ENCODE results near the gene HS3ST4.
"Not testable (repeated sequence)": the region's sequence is repeated elsewhere in the genome, so short reads cannot be mapped to it uniquely, and the experiment has no call there.

HS3ST4 gene

GRCh38 chr16:25734430-25735385 lies 42.9 kb downstream of the HS3ST4 start:
- DNase-seq, result no peak

GRCh38 chr16:25735645-25736044 lies 43.9 kb downstream of the HS3ST4 start:
- DNase-seq, result no peak

- DNase-seq, result no peak
Measured at GRCh38 chr16:25747160-25747758, 55.5 kb downstream of the HS3ST4 start.

GRCh38 chr16:25748092-25748654 lies 56.4 kb downstream of the HS3ST4 start:
- DNase-seq, result no peak

GRCh38 chr16:25750488-25751216 lies 58.9 kb downstream of the HS3ST4 start:
- DNase-seq, result no peak

GRCh38 chr16:25751230-25751835 lies 59.6 kb downstream of the HS3ST4 start:
- DNase-seq, result no peak

GRCh38 chr16:25764466-25764865 lies 72.7 kb downstream of the HS3ST4 start:
- no peak for DNase-seq

- DNase-seq, result no peak
Measured at GRCh38 chr16:25771216-25771615, 79.5 kb downstream of the HS3ST4 start.

GRCh38 chr16:25771812-25772568 lies 80.2 kb downstream of the HS3ST4 start:
- no peak for DNase-seq

- DNase-seq, result not testable (repeated sequence)
Measured at GRCh38 chr16:25776214-25776613, 84.5 kb downstream of the HS3ST4 start.

GRCh38 chr16:25783226-25783625 lies 91.5 kb downstream of the HS3ST4 start:
- DNase-seq, result no peak

GRCh38 chr16:25785361-25785760 lies 93.6 kb downstream of the HS3ST4 start:
- DNase-seq, result no peak

GRCh38 chr16:25786748-25787147 lies 95.0 kb downstream of the HS3ST4 start:
- no peak for DNase-seq

GRCh38 chr16:25788637-25789036 lies 96.9 kb downstream of the HS3ST4 start:
- DNase-seq, result no peak

- DNase-seq, result no peak
Measured at GRCh38 chr16:25796239-25796638, 104.5 kb downstream of the HS3ST4 start.

GRCh38 chr16:25798065-25798464 lies 106.3 kb downstream of the HS3ST4 start:
- no peak for DNase-seq

GRCh38 chr16:25799816-25800215 lies 108.1 kb downstream of the HS3ST4 start:
- DNase-seq, result no peak

GRCh38 chr16:25812215-25812614 lies 120.5 kb downstream of the HS3ST4 start:
- no peak for DNase-seq

- no peak for DNase-seq
Measured at GRCh38 chr16:25817295-25817694, 125.5 kb downstream of the HS3ST4 start.

GRCh38 chr16:25817876-25818275 lies 126.1 kb downstream of the HS3ST4 start:
- DNase-seq, result no peak

- DNase-seq, result no peak
Measured at GRCh38 chr16:25823891-25824290, 132.1 kb downstream of the HS3ST4 start.

GRCh38 chr16:25827709-25828108 lies 135.9 kb downstream of the HS3ST4 start:
- no peak for DNase-seq
